Prostate gland (tissue), 2 donors: Measurements from ENCODE around the gene LYPD8.

Experiments used
- CTCF ChIP-seq, 4 experiments: fragments of 200-600 bp in 2 of 4; fragments of 450-650 bp in 2 of 4; sonication (generic) in 2 of 4; IDR thresholded peaks; 1 replicate in 3 of 4; 2 replicates in 1 of 4; pipeline ENCODE4 v1.5.1; 2016 to 2019; ENCODE audit warnings: antibody characterized with exemption in 4 of 4, mild to moderate bottlenecking in 2 of 4, moderate library complexity in 2 of 4
- POLR2A ChIP-seq: fragments of 450-650 bp; IDR thresholded peaks from one replicate; pipeline ENCODE4 v1.6.1; 2016; ENCODE audit warnings: antibody characterized with exemption, mild to moderate bottlenecking
- POLR2AphosphoS5 ChIP-seq: sonication (generic); formaldehyde crosslinking; IDR thresholded peaks from one replicate; pipeline ENCODE4 v1.6.1; 2017; ENCODE audit warnings: antibody characterized with exemption

- TF ChIP-seq CTCF (IDR thresholded peaks at IDR 0.05): no peak
- no peak for TF ChIP-seq POLR2A
- no peak for TF ChIP-seq POLR2AphosphoS5
Measured at GRCh38 chr1:248759644-248760043, 4.1 kb upstream of the LYPD8 start.
